A549 (cell line): ENCODE results near the gene ZNF507. TPM values are rescaled to one million over a fixed set of nuclear protein-coding genes. Genes with fewer than 3 reads are reported as not detected.

Experiments used
- ATAC-seq, 2 experiments: fragments of 200-7000 bp in 1 of 2; fragments of >200 bp in 1 of 2; cut with Nextera tagmentation in 1 of 2; cut with Tn5 transposase in 1 of 2; 3 replicates each; pipeline versions ENCODE4 v1.8.0 to v1.9.1; 2018 to 2020; ENCODE audit warnings: mild to moderate bottlenecking in 1 of 2, moderate library complexity in 1 of 2
- CTCF ChIA-PET: fragments of 300-600 bp; sonication (Branson Sonifier 250); formaldehyde crosslinking; extraction: SDS; loops from one replicate; lab custom pipeline; 2021; ENCODE audit warnings: antibody characterized with exemption, inconsistent platforms; lab: Yijun Ruan, JAX
- POLR2A ChIA-PET: fragments of 350-600 bp; formaldehyde crosslinking; extraction: SDS; loops from one replicate; lab custom pipeline; 2021; ENCODE audit warnings: antibody characterized with exemption, inconsistent platforms; lab: Yijun Ruan, JAX
- DNase-seq, 2 experiments: peaks; one replicate each; pipeline versions ENCODE4 v3.0.0 to v3.0.0-alpha.2; 2011 to 2016; ENCODE audit warnings: low read depth in 1 of 2, low spot score in 1 of 2
- FAIRE-seq: peaks from 2 replicates; lab custom pipeline; 2011; peaks lifted over from hg19 to GRCh38; lab: Jason Lieb, UNC
- H3K27ac ChIP-seq, 2 experiments: fragments of >200 bp; sonication (Bioruptor Twin); formaldehyde crosslinking; 3 replicates each; pipeline ENCODE4 v1.5.1; 2016 to 2017
- H3K4me1 ChIP-seq: fragments of >200 bp; sonication (Bioruptor Twin); formaldehyde crosslinking; 3 replicates; pipeline ENCODE4 v1.6.1; 2016
- H3K4me2 ChIP-seq: fragments of >200 bp; sonication (Bioruptor Twin); formaldehyde crosslinking; 3 replicates; pipeline ENCODE4 v1.6.1; 2016
- H3K4me3 ChIP-seq: fragments of >200 bp; sonication (Bioruptor Twin); formaldehyde crosslinking; 3 replicates; pipeline ENCODE4 v1.5.1; 2016
- H3K9me3 ChIP-seq: fragments of >200 bp; sonication (Bioruptor Twin); formaldehyde crosslinking; 3 replicates; pipeline ENCODE4 v1.6.1; 2016
- CHD4 ChIP-seq: fragments of 200-600 bp; sonication (generic); IDR thresholded peaks from 2 replicates; pipeline ENCODE4 v1.6.1; 2016; ENCODE audit warnings: antibody characterized with exemption, mild to moderate bottlenecking, borderline replicate concordance
- EHMT2 ChIP-seq: fragments of 200-600 bp; sonication (generic); IDR thresholded peaks from 2 replicates; pipeline ENCODE4 v1.6.1; 2016; ENCODE audit warnings: antibody characterized with exemption, low read depth, mild to moderate bottlenecking, moderate library complexity
- ELK1 ChIP-seq: fragments of 150-350 bp; IDR thresholded peaks from 2 replicates; pipeline ENCODE4 v1.6.1; 2014; ENCODE audit warnings: low read depth, mild to moderate bottlenecking, low read length
- FOSB ChIP-seq: fragments of 250-450 bp; sonication (Bioruptor Pico); IDR thresholded peaks from 2 replicates; pipeline ENCODE4 v1.5.0; 2020; ENCODE audit warnings: mild to moderate bottlenecking, moderate library complexity
- GATA3 ChIP-seq: IDR thresholded peaks from 2 replicates; pipeline ENCODE4 v1.6.1; 2012; ENCODE audit warnings: borderline replicate concordance
- HEYL ChIP-seq: fragments of 250-450 bp; sonication (Bioruptor Pico); IDR thresholded peaks from 2 replicates; pipeline ENCODE4 v1.8.0; 2021; ENCODE audit warnings: mild to moderate bottlenecking, moderate library complexity
- HOXA7 ChIP-seq: fragments of 250-450 bp; sonication (Bioruptor Pico); IDR thresholded peaks from 2 replicates; pipeline ENCODE4 v1.5.0; 2020; ENCODE audit warnings: mild to moderate bottlenecking, moderate library complexity
- JUN ChIP-seq, 2 experiments: fragments of >200 bp; sonication (Bioruptor Twin); formaldehyde crosslinking; IDR thresholded peaks; 2 replicates in 1 of 2; 3 replicates in 1 of 2; pipeline ENCODE4 v1.6.1; 2016 to 2017
- JUNB ChIP-seq: fragments of >200 bp; sonication (Bioruptor Twin); formaldehyde crosslinking; IDR thresholded peaks from 2 replicates; pipeline ENCODE4 v1.6.1; 2016
- KDM5A ChIP-seq: fragments of 200-600 bp; sonication (generic); IDR thresholded peaks from 2 replicates; pipeline ENCODE4 v1.6.1; 2016; ENCODE audit warnings: antibody characterized with exemption, mild to moderate bottlenecking
- MAZ ChIP-seq: fragments of 150-350 bp; IDR thresholded peaks from 2 replicates; pipeline ENCODE4 v1.6.1; 2014; ENCODE audit warnings: antibody characterized with exemption, low read depth, low read length, borderline replicate concordance
- NPAS2 ChIP-seq: fragments of 250-450 bp; sonication (Bioruptor Pico); IDR thresholded peaks from 2 replicates; pipeline ENCODE4 v1.8.0; 2022; ENCODE audit warnings: mild to moderate bottlenecking, moderate library complexity, borderline replicate concordance
- POLR2A ChIP-seq: IDR thresholded peaks from 2 replicates; pipeline ENCODE4 v1.6.1; 2012; ENCODE audit warnings: mild to moderate bottlenecking, low read length
- POLR2AphosphoS2 ChIP-seq: conservative IDR thresholded peaks from 2 replicates; pipeline ENCODE4 v1.6.1; 2012; ENCODE audit warnings: low read length, improper control_type of control experiment, inconsistent platforms
- RAD21 ChIP-seq, 2 experiments: fragments of >200 bp in 1 of 2; sonication (Bioruptor Twin) in 1 of 2; formaldehyde crosslinking in 1 of 2; IDR thresholded peaks in 1 of 2; conservative IDR thresholded peaks in 1 of 2; 2 replicates in 1 of 2; 3 replicates in 1 of 2; pipeline ENCODE4 v1.6.1; 2012 to 2018; ENCODE audit warnings: inconsistent platforms in 1 of 2
- SMC3 ChIP-seq: fragments of >200 bp; sonication (Bioruptor Twin); formaldehyde crosslinking; IDR thresholded peaks from 3 replicates; pipeline ENCODE4 v1.6.1; 2018; ENCODE audit warnings: inconsistent platforms
- SREBF2 ChIP-seq: fragments of 450-650 bp; IDR thresholded peaks from 2 replicates; pipeline ENCODE4 v1.6.1; 2014; ENCODE audit warnings: mild to moderate bottlenecking, moderate library complexity
- TFCP2L1 ChIP-seq: fragments of 250-450 bp; sonication (Bioruptor Pico); IDR thresholded peaks from 2 replicates; pipeline ENCODE4 v1.5.0; 2021; ENCODE audit warnings: mild to moderate bottlenecking
- ZFP36 ChIP-seq: fragments of 450-650 bp; IDR thresholded peaks from 2 replicates; pipeline ENCODE4 v1.6.1; 2014; ENCODE audit warnings: borderline replicate concordance; ENCODE audit not compliant: partially characterized antibody
- ZSCAN20 ChIP-seq: fragments of 250-450 bp; sonication (Bioruptor Pico); IDR thresholded peaks from 2 replicates; pipeline ENCODE4 v1.8.0; 2022; ENCODE audit warnings: mild to moderate bottlenecking, moderate library complexity
- WGBS: methylation state at CpG from one replicate; pipeline ENCODE4 v1.1.6; 2017; ENCODE audit errors: missing lambda C conversion rate; 5-methylcytosine and 5-hydroxymethylcytosine counted together
- polyA plus RNA-seq, 4 experiments: library from polyadenylated mRNA; depleted of rRNA in 3 of 4; stranded (reverse); fragments of >200 nt; fragmentation: RNase III in 1 of 4; extraction: RNeasy Plus Mini Kit Qiagen cat#74134 plus additional on column Dnase treatment in 1 of 4; gene quantifications; 2 replicates in 3 of 4; 3 replicates in 1 of 4; pipeline ENCODE4 v1.2.3, GENCODE V29; 2011 to 2017
- TF ChIP-seq, protein P1 (sequence below): fragments of 450-650 bp; IDR thresholded peaks from 2 replicates; pipeline ENCODE4 v1.6.1; 2014; ENCODE audit warnings: antibody characterized with exemption
- TF ChIP-seq, protein P2 (sequence below): fragments of 250-450 bp; sonication (Bioruptor Pico); IDR thresholded peaks from 2 replicates; pipeline ENCODE4 v1.5.0; 2020; ENCODE audit warnings: low read depth, mild to moderate bottlenecking, moderate library complexity
- TF ChIP-seq, protein P3 (sequence below): fragments of >200 bp; sonication (Bioruptor Twin); formaldehyde crosslinking; IDR thresholded peaks from 3 replicates; pipeline ENCODE4 v1.6.1; 2016

The ZNF507 gene
- polyA plus RNA-seq, 2 of the 4 experiments (the other 2 are of a cell fraction), result 14.6 to 49.8 TPM

DNA sequence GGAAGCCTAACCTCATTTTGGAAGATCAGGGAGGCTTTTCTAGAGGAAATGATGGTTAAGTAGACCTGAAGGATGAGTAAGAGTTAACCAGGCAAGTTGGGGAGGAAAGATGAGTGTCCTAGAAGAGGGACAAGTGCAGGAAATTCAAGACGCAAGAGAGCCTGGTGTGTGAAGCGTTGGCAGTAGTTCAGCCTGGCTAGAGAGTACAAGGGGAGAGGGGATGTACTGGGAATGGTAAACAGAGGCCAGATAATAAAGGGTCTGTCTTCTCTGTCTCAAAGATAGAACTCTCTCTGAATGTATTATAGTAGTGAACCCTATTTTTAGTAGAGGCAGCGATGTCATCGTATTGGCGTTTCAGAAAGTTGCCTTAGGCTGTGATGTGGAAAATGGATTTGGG, 69.8 kb downstream of the ZNF507 start:
- no peak overlapping the region for H3K27ac ChIP-seq
- DNase-seq (no peak), ATAC-seq (no peak), FAIRE-seq (peak; percentile 13)
- ChIA-PET POLR2A (interaction anchor here (1.0 kb wide), 1 partner anchor 10 kb away, joined by 4 read pairs; the partner anchor contains the start of gene DPY19L3), CTCF (interaction anchor here (0.8 to 1.8 kb wide), 2 partner anchors 43 to 52 kb away, joined by 3 read pairs; no protein-coding TSS in a partner anchor)
- 94% methylated on average over 5 of the region's 5 CpGs for WGBS
- no peak overlapping the region for H3K4me2 ChIP-seq
- no peak overlapping the region for H3K4me3 ChIP-seq
- no peaks in the 10 kb centered on the region for H3K4me1 ChIP-seq
- TF ChIP-seq GATA3 (no peak), CHD4 (no peak), RAD21 (conservative IDR thresholded peaks at IDR 0.05 in 1 of 2, IDR thresholded peaks at IDR 0.05 in 1 of 2) (no peak), SMC3 (no peak), JUN (IDR thresholded peaks at IDR 0.05) (no peak), NPAS2 (CRISPR knock-in tag) (no peak), SREBF2 (no peak), KDM5A (no peak), ZFP36 (no peak), HOXA7 (CRISPR knock-in tag) (no peak), FOSB (no peak), TFCP2L1 (CRISPR knock-in tag) (no peak), MAZ (no peak), ZSCAN20 (no peak), JUNB (no peak), POLR2A (no peak), POLR2AphosphoS2 (no peak)
- TF ChIP-seq, protein P1, sequence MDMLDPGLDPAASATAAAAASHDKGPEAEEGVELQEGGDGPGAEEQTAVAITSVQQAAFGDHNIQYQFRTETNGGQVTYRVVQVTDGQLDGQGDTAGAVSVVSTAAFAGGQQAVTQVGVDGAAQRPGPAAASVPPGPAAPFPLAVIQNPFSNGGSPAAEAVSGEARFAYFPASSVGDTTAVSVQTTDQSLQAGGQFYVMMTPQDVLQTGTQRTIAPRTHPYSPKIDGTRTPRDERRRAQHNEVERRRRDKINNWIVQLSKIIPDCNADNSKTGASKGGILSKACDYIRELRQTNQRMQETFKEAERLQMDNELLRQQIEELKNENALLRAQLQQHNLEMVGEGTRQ, result no peak
- TF ChIP-seq, protein P2, sequence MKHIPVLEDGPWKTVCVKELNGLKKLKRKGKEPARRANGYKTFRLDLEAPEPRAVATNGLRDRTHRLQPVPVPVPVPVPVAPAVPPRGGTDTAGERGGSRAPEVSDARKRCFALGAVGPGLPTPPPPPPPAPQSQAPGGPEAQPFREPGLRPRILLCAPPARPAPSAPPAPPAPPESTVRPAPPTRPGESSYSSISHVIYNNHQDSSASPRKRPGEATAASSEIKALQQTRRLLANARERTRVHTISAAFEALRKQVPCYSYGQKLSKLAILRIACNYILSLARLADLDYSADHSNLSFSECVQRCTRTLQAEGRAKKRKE (CRISPR knock-in tag), result no peak
- H3K9me3 ChIP-seq, result no peaks in the 10 kb centered on the region

- no peak for DNase-seq
- Histone ChIP-seq H3K4me3 (no peak overlapping the region), H3K4me2 (no peak overlapping the region), H3K27ac (no peak overlapping the region), H3K4me1 (no peaks in the 10 kb centered on the region), H3K9me3 (no peaks in the 10 kb centered on the region)
- ChIA-PET POLR2A (no interaction called here), CTCF (interaction anchor here (1.8 to 2.5 kb wide), 2 partner anchors 43 to 154 kb away, joined by 3 to 9 read pairs; no protein-coding TSS in a partner anchor)
- FAIRE-seq, result peak; percentile 78
- WGBS, result 93% methylated on average over 5 of the region's 5 CpGs
- TF ChIP-seq, protein P3, sequence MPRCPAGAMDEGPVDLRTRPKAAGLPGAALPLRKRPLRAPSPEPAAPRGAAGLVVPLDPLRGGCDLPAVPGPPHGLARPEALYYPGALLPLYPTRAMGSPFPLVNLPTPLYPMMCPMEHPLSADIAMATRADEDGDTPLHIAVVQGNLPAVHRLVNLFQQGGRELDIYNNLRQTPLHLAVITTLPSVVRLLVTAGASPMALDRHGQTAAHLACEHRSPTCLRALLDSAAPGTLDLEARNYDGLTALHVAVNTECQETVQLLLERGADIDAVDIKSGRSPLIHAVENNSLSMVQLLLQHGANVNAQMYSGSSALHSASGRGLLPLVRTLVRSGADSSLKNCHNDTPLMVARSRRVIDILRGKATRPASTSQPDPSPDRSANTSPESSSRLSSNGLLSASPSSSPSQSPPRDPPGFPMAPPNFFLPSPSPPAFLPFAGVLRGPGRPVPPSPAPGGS, result no peak
- TF ChIP-seq JUNB, result no peak
- TF ChIP-seq RAD21 (conservative IDR thresholded peaks at IDR 0.05 in 1 of 2, IDR thresholded peaks at IDR 0.05 in 1 of 2), result no peak
- no peak for TF ChIP-seq EHMT2
- ATAC-seq, result no peak
Observed at GRCh38 chr19:32415669-32416068, 70.3 kb downstream of the ZNF507 start.

GRCh38 chr19:32416749-32417456, 71.5 kb downstream of the ZNF507 start:
- ATAC-seq, result no peak
- Histone ChIP-seq H3K4me1 (no peaks in the 10 kb centered on the region), H3K27ac (no peak overlapping the region), H3K4me3 (no peak overlapping the region), H3K9me3 (no peaks in the 10 kb centered on the region), H3K4me2 (no peak overlapping the region)
- POLR2A ChIA-PET, result interaction anchor here (1.2 to 1.3 kb wide), 2 partner anchors 11 to 43 kb away, joined by 4 to 5 read pairs; partner anchors contain the start of gene DPY19L3
- no peak for DNase-seq
- TF ChIP-seq HEYL (CRISPR knock-in tag) (no peak), MAZ (no peak), ELK1 (no peak), ZSCAN20 (no peak)
- FAIRE-seq, result peak; percentile 61
- whole genome bisulfite sequencing, result 93% methylated on average over 8 of the region's 8 CpGs
- CTCF ChIA-PET, result interaction anchor here (0.6 to 3.1 kb wide), 9 partner anchors 10 to 163 kb away, joined by 3 to 17 read pairs (median 4); no protein-coding TSS in a partner anchor
